GM21367 (cell line): ENCODE measurements around the gene ZBTB43.

Experiments
- ATAC-seq: cut with Tn5 transposase; IDR thresholded peaks from one replicate; pipeline ENCODE4 v1.9.1; 2021; ENCODE audit not compliant: unreplicated experiment

ZBTB43 gene

DNA sequence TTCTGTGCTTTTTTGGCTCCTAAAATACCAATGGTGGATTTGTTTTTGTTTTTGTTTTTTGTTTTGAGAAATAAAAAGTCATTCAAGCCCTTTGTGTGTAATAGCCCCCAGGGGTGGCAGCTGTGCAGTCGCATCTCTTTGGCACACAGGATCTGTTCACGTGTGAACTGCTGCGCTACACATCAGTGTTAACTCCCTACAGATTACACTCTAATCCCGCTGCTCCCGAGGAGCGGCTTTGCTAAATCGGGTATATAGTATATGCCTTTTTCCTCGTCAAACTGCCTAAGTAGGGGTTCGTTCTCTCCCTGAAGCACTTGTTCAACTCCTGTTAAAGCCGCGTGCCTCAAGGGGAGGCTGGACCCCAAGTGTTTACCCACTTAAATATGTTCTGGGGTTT is 77.9 kb downstream of the ZBTB43 start:
- ATAC-seq = no peak

DNA sequence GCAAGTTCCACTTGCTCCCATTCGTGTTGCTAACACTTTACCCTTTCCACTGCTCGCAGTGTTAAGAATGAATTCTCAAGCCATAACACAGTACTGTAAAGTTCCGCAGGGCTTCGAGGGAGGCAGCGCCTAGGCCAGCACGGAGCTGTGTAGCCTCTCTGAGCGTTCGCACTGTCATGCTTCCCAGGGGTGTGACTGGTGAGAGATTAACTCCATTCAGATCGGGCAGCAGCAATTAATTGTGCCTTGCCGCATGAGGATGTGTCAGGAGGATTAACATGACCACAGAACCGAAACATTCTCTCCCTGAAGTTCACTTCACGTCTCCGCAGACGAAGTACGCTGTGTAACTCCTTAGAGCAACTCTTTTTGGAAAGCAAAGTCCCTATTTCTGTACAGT is 78.8 kb downstream of the ZBTB43 start:
- ATAC-seq = no peak

DNA sequence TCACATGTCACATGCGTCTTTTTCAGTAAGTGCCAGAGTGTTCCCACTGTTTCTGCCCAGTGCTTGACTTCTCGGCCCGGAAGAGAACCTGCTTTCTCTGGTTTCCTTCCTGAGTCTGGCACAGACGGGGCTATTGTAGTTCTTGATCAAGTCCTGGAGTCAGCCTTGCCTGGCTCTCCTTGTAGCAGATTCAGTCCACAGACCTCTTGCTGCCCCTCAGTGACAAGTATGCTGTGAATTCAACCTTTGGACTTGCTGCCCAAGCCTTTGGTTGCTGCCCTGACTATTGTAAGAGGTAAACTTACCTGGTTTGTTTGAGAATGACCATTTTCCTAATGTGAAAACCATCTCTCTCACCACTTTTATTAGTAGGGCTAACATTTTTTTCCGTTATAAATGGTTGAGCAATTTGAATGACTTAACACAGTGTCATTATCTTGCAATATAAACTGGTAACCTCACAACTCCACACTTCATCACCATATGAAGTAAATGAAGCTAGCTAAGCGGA is 80.3 kb downstream of the ZBTB43 start:
- no peak for ATAC-seq

DNA sequence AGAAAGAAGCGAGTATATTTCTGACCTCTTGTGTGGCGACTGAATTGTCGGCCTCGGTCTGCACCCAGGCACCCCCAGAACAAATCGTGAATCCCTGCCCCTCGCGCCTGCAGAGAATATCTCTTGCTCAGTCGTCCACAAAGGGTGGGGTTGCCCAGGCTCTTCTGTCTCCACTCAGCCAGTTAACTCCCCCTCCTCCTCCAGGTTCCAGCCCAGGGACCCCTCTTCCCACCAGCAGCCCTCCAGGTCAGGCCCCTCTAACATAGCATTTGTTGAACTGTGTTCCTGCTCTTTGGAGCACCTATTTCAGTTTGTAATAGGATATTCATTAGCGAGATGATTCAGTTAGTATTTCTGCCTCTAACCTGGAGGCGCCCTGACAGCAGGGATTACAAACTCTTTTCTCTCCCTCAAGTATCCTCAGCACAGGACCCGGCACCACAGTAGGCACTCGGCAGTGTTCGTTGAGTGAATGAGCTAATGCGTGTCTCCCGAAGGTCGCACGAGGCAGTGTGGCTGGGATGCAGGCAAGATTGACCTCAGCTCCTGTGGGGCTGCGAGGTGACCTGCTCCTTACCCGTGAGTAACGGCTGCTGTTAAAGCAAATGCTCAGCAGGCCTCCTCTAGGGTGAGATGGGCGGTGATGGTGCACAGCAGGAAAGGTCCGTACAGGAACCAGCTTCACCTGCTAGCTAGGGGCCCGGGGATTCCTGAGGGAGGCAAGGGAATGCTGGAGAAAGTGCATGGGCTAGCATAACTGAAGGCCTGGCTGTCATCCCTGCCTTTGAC is 81.4 kb downstream of the ZBTB43 start:
- ATAC-seq = no peak

DNA sequence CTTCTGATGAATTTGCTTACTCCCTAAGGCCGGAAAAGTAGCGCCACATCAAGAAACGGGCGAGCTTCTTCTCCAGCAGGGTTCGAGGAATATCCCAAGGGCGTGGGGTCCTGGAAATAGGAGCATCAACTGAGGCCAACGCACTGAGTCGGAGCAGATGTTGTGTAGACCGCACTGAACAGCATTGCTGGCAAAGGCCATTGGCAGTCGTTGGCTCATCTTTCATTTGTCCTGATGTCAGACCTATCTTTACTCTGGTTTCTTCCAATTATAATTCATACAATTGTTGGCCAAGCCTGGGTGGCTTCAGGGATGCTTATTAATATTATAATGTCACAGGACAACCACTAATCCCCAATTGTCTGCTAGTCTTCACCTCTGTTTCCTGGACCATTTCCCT is 82.1 kb downstream of the ZBTB43 start:
- no peak for ATAC-seq
